ENCODE measurements around the gene LIM2.

Gene LIM2

DNA sequence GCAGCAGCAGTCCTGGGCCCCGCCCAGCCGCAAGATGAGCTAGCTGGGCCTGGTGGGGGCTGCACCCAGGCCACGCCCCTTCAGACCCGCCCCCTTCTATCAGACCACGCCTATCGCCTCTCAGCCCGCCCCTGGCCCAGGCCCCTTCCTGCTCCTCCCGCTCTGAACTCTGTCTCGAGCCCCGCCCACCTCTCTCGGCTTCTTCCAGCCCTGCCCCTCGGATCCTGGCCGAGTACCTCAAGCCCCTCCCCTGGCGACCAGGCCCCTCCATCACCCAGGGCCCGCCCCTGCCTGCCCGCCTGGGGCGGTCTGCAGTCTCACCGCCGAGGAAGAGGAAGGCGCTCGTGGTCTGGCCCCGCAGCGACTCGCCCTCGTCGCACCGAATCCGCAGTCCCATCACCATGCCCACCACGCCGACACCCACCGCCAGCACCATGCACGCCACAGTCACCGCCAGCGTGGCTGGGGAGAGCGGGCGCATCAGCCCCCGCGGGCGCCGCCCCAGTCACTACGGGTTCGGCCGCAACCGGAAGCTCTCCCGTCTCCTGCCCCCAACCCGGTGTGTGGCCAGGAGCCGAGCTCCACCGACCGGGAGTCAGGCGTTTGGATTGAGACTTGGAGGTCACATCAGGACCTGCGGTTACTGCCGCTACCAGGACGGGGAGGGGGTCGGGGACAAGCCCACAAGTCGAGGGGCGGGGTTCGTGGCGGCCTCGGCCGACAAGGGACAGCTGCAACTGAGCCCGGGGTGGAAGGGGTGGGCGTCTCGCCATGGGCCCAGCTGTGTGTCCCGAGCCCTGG, 20.0 kb downstream of the LIM2 start:
- Histone ChIP-seq H3K27ac (ENCODE audit: low read depth, low read length) (peak overlapping the region; percentile 93), H3K36me3 (ENCODE audit: control insufficient read depth in 5 of 5, insufficient read depth in 5 of 5, low read length in 5 of 5) (no peaks in the 10 kb centered on the region), H3K9me3 (ENCODE audit: control insufficient read depth in 5 of 5, low read length in 5 of 5) (no peaks in the 10 kb centered on the region), H3K9ac (ENCODE audit: low read length in 5 of 5) (peak overlapping the region in 4 of 5 donors; percentile 69 to 85 (median 81)), H3K4me3 (ENCODE audit: low read depth in 1 of 5, low read length in 5 of 5) (peak overlapping the region; percentile 86 to 96 (median 91)), H3K27me3 (ENCODE audit: control insufficient read depth in 5 of 5, insufficient read depth in 4 of 5, low read length in 5 of 5) (no peaks in the 10 kb centered on the region), H3K4me1 (ENCODE audit: control insufficient read depth in 5 of 5, insufficient read depth in 5 of 5, low read length in 5 of 5) (peaks cover 4 to 53% (median 39%) of the 10 kb centered on the region in 5 donors)

DNA sequence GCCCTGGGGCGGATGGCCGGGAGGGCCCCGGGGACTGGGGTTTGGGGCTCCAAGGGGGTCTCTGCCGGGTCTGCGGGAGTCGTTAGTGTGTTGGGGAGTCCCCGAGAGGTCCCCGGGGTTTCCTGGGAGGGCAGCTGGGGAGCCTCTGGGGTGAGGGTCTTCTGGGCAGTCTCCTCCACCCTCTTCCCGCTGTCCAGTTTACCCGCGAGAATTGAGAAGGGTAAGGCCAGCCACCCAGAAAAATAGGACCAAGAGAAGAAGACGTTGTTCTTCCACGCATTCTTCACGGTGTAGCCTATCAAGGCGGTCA, 20.6 kb downstream of the LIM2 start:
- peak overlapping the region; percentile 93 for H3K27ac ChIP-seq (ENCODE audit: low read depth, low read length)
- no peaks in the 10 kb centered on the region for H3K36me3 ChIP-seq (ENCODE audit: control insufficient read depth in 5 of 5, insufficient read depth in 5 of 5, low read length in 5 of 5)
- peaks cover 4 to 54% (median 42%) of the 10 kb centered on the region in 5 donors for H3K4me1 ChIP-seq (ENCODE audit: control insufficient read depth in 5 of 5, insufficient read depth in 5 of 5, low read length in 5 of 5)
- H3K9me3 ChIP-seq (ENCODE audit: control insufficient read depth in 5 of 5, low read length in 5 of 5), result no peaks in the 10 kb centered on the region
- no peaks in the 10 kb centered on the region for H3K27me3 ChIP-seq (ENCODE audit: control insufficient read depth in 5 of 5, insufficient read depth in 4 of 5, low read length in 5 of 5)
- peak overlapping the region; percentile 86 to 96 (median 91) for H3K4me3 ChIP-seq (ENCODE audit: low read depth in 1 of 5, low read length in 5 of 5)
- peak overlapping the region; percentile 69 to 85 (median 82) for H3K9ac ChIP-seq (ENCODE audit: low read length in 5 of 5)

DNA sequence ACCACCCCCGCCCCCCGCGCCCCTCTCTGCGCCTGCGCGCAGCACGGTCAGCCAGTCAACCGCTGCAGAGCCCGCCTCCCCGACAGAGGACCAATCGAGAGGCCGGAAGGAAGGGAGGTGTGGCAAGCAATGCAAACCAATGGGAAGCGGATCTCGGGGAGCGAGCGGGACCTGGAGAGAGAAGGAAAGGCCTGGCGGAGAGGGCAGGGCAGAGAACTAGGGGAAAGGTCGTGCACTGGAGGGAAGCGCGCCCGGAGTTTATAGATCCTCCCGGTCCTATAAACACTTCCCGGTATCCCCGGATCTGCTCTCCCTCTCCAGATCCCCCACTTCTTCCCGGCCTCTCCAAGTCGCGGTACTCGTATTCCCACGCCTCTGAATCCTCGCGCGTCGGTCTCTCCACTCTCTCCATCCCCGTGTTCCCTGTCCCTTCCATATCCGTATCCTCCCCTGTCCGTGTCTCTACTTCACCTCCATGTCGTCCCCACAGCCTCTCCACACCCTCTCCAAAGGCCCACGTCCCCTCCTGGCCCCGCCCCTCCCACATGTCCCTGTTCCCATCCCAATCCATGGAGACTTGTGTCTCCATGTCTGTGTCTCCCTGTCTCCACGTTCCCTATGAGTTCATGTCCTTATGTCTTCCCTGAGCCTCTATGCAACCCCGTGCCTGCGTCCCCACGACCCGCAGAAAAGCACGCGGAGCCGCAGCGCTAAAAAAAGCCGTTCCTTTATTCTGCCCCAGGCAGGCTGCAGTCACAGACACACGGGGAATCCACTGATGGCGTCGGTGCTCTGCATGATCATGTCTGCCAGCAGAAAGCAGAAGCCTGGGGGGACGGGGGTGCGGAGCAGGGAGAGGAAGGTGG, 21.2 kb downstream of the LIM2 start:
- Histone ChIP-seq H3K4me3 (ENCODE audit: low read depth in 1 of 5, low read length in 5 of 5) (peak overlapping the region; percentile 87 to 96 (median 92)), H3K27me3 (ENCODE audit: control insufficient read depth in 5 of 5, insufficient read depth in 4 of 5, low read length in 5 of 5) (no peaks in the 10 kb centered on the region), H3K9me3 (ENCODE audit: control insufficient read depth in 5 of 5, low read length in 5 of 5) (no peaks in the 10 kb centered on the region), H3K9ac (ENCODE audit: low read length in 5 of 5) (peak overlapping the region; percentile 69 to 98 (median 92)), H3K36me3 (ENCODE audit: control insufficient read depth in 5 of 5, insufficient read depth in 5 of 5, low read length in 5 of 5) (no peaks in the 10 kb centered on the region), H3K4me1 (ENCODE audit: control insufficient read depth in 5 of 5, insufficient read depth in 5 of 5, low read length in 5 of 5) (peaks cover 4 to 58% (median 46%) of the 10 kb centered on the region in 5 donors), H3K27ac (ENCODE audit: low read depth, low read length) (peak overlapping the region; percentile 93)

DNA sequence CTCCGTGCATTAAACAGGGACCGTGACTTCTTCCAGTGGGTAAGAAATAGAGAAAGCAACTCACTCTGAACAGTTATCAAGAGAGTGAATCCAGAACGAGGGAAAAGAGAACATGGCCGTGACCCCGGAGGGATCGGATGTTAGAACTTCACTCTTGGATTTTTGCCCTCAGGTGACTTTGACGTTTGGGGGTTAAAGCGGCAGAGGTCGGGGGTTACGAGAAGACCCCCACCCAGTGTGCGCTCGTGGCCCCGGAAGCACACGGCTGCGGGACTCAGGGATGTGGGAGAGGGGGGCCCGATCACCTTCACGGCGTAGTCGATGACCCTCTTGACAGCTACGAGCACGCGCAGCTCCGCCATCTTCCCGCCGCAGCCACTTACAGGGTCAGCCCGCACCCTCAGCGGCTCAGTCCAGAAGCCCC, 21.8 kb downstream of the LIM2 start, which contains the start of gene ETFB:
TSS of gene ETFB (minus strand) at position 424 of the 424 bp plus-strand sequence. CDS start at position 362, 62 bp downstream.
- no peaks in the 10 kb centered on the region for H3K9me3 ChIP-seq (ENCODE audit: control insufficient read depth in 5 of 5, low read length in 5 of 5)
- H3K9ac ChIP-seq (ENCODE audit: low read length in 5 of 5), result peak within 1 kb of the TSS; percentile 86 to 98 (median 92)
- H3K4me3 ChIP-seq (ENCODE audit: low read depth in 1 of 5, low read length in 5 of 5), result peak within 1 kb of the TSS; percentile 87 to 96 (median 92)
- H3K27me3 ChIP-seq (ENCODE audit: control insufficient read depth in 5 of 5, insufficient read depth in 4 of 5, low read length in 5 of 5), result no peaks in the 10 kb centered on the region
- H3K27ac ChIP-seq (ENCODE audit: low read depth, low read length), result peak within 1 kb of the TSS; percentile 93
- H3K4me1 ChIP-seq (ENCODE audit: control insufficient read depth in 5 of 5, insufficient read depth in 5 of 5, low read length in 5 of 5), result peaks cover 4 to 58% (median 46%) of the 10 kb centered on the region in 5 donors
- H3K36me3 ChIP-seq (ENCODE audit: control insufficient read depth in 5 of 5, insufficient read depth in 5 of 5, low read length in 5 of 5), result no peaks in the 10 kb centered on the region

DNA sequence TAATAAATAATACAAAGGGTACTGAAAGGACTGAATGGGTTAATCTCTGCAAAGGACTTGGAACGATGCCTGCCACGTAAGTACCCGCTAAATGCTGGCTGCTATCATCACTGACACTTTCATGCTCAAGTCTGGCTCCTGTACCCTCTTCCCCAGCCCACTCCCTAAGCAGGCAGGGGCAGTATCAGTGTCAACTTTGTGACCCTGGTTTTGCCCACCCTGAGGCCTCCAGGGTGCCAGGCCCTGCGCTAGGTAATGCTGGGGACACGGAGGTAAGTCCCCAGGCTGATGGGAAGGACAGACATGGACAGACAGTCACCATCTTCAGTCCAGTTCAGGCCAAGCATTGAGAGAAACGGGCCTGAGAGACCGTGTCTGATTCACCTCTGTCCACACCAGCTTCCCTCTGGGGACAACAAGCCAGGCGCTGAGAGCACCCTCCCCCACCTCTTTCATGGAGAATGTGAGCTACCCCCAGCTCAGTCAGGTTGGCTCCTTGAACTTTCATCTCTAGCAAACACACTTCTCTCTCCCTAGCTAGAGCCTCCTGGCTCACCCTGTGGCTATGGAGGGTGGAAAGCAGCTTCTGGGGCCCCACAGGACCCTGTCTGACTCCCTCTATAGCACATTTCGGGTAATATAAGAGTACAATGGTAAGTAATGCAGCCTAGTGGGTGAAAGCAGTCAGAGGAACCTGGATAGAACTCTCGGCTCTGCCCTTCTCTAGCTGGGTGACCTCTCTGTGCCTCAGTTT, 22.4 kb downstream of the LIM2 start:
- H3K27ac ChIP-seq (ENCODE audit: low read depth, low read length), result peak overlapping the region; percentile 93
- H3K36me3 ChIP-seq (ENCODE audit: control insufficient read depth in 5 of 5, insufficient read depth in 5 of 5, low read length in 5 of 5), result peaks cover 0 to 1% (median 0%) of the 10 kb centered on the region in 5 donors
- H3K9ac ChIP-seq (ENCODE audit: low read length in 5 of 5), result peak overlapping the region; percentile 86 to 98 (median 92)
- H3K9me3 ChIP-seq (ENCODE audit: control insufficient read depth in 5 of 5, low read length in 5 of 5), result no peaks in the 10 kb centered on the region
- H3K27me3 ChIP-seq (ENCODE audit: control insufficient read depth in 5 of 5, insufficient read depth in 4 of 5, low read length in 5 of 5), result no peaks in the 10 kb centered on the region
- peaks cover 4 to 58% (median 46%) of the 10 kb centered on the region in 5 donors for H3K4me1 ChIP-seq (ENCODE audit: control insufficient read depth in 5 of 5, insufficient read depth in 5 of 5, low read length in 5 of 5)
- peak overlapping the region; percentile 83 to 94 (median 92) for H3K4me3 ChIP-seq (ENCODE audit: low read depth in 1 of 5, low read length in 5 of 5)

DNA sequence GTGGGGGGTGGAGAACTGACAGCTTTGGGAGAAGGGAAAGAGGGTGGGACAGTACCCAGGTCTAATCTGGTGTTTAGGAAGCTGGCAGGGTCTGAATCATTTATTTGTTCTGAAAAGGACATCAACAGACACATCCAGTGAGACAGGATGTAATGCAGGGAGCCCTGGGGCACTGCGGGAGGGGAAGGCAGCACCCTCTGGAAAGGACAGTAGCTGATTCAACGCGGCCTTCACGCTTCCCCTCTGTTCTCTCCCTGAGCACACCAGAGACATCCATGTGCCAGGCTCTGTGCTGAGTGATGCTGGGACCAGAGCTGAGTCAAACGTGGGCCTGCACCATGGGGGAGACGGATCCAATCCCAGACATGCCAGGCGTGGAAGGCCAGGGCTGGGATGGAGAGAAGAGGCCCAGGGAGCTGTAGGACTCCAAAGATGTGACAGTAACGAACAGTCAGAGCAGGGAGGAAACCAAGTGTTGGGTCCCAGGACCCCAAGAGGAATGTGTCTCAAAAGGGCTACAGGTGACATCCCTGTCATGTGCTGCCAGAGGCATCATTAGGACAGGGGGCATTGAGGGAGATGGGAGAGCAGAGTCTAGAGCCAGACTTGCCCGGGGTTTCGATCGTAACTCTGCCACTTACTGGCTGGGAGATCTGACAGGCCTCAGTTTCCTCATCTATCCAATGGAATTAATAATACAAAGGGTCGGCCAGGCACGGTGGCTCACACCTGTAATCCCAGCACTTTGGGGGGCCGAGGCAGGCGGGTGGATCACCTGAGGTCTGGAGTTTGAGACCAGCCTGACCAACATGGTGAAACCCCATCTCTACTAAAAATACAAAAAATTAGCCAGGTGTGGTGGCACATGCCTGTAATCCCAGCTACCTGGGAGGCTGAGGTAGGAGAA, 23.3 kb downstream of the LIM2 start:
- Histone ChIP-seq H3K27ac (ENCODE audit: low read depth, low read length) (no peak overlapping the region), H3K27me3 (ENCODE audit: control insufficient read depth in 5 of 5, insufficient read depth in 4 of 5, low read length in 5 of 5) (no peaks in the 10 kb centered on the region), H3K4me3 (ENCODE audit: low read depth in 1 of 5, low read length in 5 of 5) (peak overlapping the region in 3 of 5 donors; percentile 2 to 29 (median 22)), H3K9ac (ENCODE audit: low read length in 5 of 5) (peak overlapping the region; percentile 16 to 69 (median 39)), H3K4me1 (ENCODE audit: control insufficient read depth in 5 of 5, insufficient read depth in 5 of 5, low read length in 5 of 5) (peaks cover 4 to 58% (median 46%) of the 10 kb centered on the region in 5 donors), H3K36me3 (ENCODE audit: control insufficient read depth in 5 of 5, insufficient read depth in 5 of 5, low read length in 5 of 5) (peaks cover 0 to 2% (median 0%) of the 10 kb centered on the region in 5 donors), H3K9me3 (ENCODE audit: control insufficient read depth in 5 of 5, low read length in 5 of 5) (no peaks in the 10 kb centered on the region)

DNA sequence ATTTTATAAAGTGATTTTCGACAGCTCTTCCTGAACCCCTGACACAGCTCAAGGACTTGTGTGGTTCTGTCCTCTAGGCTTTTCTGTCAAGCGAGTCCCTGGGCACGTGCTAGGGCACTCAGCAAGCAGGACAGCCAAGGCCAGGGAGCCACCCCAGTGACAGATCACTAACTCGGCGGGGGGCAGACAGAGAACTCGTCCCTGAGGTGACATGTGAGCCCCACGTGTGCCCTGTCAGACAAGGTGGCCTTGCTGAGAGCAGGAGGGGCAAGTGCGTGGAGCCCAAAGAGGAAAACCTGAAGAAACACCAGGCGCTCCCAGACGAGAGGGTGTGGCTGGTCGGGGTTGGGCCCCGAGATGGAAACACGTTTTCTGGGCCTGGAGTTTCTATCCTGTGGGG, 26.5 kb downstream of the LIM2 start:
- Histone ChIP-seq H3K4me3 (ENCODE audit: low read depth in 1 of 5, low read length in 5 of 5) (no peak overlapping the region), H3K9ac (ENCODE audit: low read length in 5 of 5) (no peak overlapping the region), H3K36me3 (ENCODE audit: control insufficient read depth in 5 of 5, insufficient read depth in 5 of 5, low read length in 5 of 5) (peaks cover 0 to 2% (median 0%) of the 10 kb centered on the region in 5 donors), H3K27me3 (ENCODE audit: control insufficient read depth in 5 of 5, insufficient read depth in 4 of 5, low read length in 5 of 5) (no peaks in the 10 kb centered on the region), H3K27ac (ENCODE audit: low read depth, low read length) (no peak overlapping the region), H3K9me3 (ENCODE audit: control insufficient read depth in 5 of 5, low read length in 5 of 5) (no peaks in the 10 kb centered on the region), H3K4me1 (ENCODE audit: control insufficient read depth in 5 of 5, insufficient read depth in 5 of 5, low read length in 5 of 5) (peaks cover 4 to 47% (median 38%) of the 10 kb centered on the region in 5 donors)

DNA sequence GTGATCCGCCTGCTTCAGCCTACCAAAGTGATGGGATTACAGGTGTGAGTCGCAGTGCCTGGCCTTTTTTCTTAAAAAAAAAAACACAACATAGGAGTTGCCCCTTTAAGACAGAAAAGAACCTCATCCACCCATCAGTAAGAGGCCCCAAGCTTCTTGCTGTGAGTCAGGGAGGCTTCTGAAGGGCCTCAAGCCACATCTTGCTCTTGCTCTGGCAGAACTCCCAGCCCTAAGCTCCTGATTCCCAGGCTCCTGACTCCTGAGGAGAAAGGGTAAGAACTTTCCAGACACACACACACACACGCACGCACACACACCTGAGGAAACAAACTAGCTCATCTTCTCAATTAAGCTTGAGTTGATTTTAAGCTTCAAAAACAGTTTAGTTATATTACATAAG, 28.5 kb downstream of the LIM2 start:
- no peaks in the 10 kb centered on the region for H3K27me3 ChIP-seq (ENCODE audit: control insufficient read depth in 5 of 5, insufficient read depth in 4 of 5, low read length in 5 of 5)
- H3K9me3 ChIP-seq (ENCODE audit: control insufficient read depth in 5 of 5, low read length in 5 of 5), result no peaks in the 10 kb centered on the region
- H3K4me3 ChIP-seq (ENCODE audit: low read depth in 1 of 5, low read length in 5 of 5), result no peak overlapping the region
- peaks cover 0 to 30% (median 19%) of the 10 kb centered on the region in 5 donors for H3K4me1 ChIP-seq (ENCODE audit: control insufficient read depth in 5 of 5, insufficient read depth in 5 of 5, low read length in 5 of 5)
- H3K27ac ChIP-seq (ENCODE audit: low read depth, low read length), result no peak overlapping the region
- H3K36me3 ChIP-seq (ENCODE audit: control insufficient read depth in 5 of 5, insufficient read depth in 5 of 5, low read length in 5 of 5), result peaks cover 0 to 2% (median under 1%) of the 10 kb centered on the region in 5 donors
- no peak overlapping the region for H3K9ac ChIP-seq (ENCODE audit: low read length in 5 of 5)

DNA sequence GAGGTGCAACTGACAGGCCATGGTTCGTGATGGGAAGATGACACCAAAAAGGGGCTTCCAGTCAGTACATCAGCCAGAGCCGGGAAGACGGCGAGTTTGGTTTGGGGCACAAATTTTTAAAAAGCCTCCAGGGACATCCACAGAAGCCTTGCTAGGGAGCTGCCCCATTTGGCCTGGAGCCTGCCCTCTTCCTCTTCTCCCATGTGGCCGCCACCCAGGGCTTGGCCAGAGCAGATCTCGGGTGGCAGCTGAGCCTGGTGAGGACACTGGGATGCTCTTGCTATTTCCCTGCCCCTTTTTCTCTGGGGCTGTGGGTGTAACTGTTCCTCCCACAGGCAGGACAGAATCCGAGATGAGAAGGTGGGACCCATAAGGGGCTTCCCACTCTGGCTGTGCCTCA, 29.8 kb downstream of the LIM2 start:
- Histone ChIP-seq H3K4me3 (ENCODE audit: low read depth in 1 of 5, low read length in 5 of 5) (no peak overlapping the region), H3K9me3 (ENCODE audit: control insufficient read depth in 5 of 5, low read length in 5 of 5) (no peaks in the 10 kb centered on the region), H3K9ac (ENCODE audit: low read length in 5 of 5) (no peak overlapping the region), H3K36me3 (ENCODE audit: control insufficient read depth in 5 of 5, insufficient read depth in 5 of 5, low read length in 5 of 5) (peaks cover 0 to 7% (median 4%) of the 10 kb centered on the region in 5 donors), H3K27ac (ENCODE audit: low read depth, low read length) (no peak overlapping the region), H3K4me1 (ENCODE audit: control insufficient read depth in 5 of 5, insufficient read depth in 5 of 5, low read length in 5 of 5) (peaks cover 0 to 18% (median 8%) of the 10 kb centered on the region in 5 donors), H3K27me3 (ENCODE audit: control insufficient read depth in 5 of 5, insufficient read depth in 4 of 5, low read length in 5 of 5) (no peaks in the 10 kb centered on the region)
